GM12891 (cell line): ENCODE measurements around the gene SUPV3L1.

ENCODE experiments used
- POLR2A ChIP-seq: IDR thresholded peaks from 2 replicates; pipeline ENCODE4 v1.6.1; 2011; ENCODE audit warnings: low read depth, low read length, control low read depth
- TAF1 ChIP-seq: IDR thresholded peaks from 2 replicates; pipeline ENCODE4 v1.6.1; 2011; ENCODE audit warnings: low read depth, low read length, control low read depth

DNA sequence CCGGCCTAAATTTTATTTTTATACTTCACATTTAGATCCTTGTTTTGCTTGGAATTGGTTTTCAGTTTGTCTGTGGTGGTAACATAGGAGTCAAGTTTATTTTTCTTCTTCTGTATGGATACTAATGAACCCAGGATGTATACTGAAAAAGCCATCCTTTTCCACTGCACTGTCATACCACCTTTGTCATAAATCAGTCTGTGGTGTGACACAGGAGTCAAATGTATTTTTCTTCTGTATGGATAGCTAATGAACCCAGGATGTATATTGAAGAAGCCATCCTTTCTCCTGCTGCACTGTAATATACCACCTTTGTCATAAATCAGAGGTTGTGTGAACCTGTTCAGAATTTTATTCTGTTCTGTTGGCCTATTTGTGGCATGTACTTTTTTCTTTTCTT is 34.7 kb upstream of the SUPV3L1 start:
- TF ChIP-seq TAF1 (no peak), POLR2A (no peak)
